ENCODE results near the gene RNF2. TPM values are rescaled to one million over a fixed set of nuclear protein-coding genes. Genes with fewer than 3 reads are reported as not detected.

Gene RNF2
- total RNA-seq, 1 experiment from 2014 or later, result 26.2 TPM

DNA sequence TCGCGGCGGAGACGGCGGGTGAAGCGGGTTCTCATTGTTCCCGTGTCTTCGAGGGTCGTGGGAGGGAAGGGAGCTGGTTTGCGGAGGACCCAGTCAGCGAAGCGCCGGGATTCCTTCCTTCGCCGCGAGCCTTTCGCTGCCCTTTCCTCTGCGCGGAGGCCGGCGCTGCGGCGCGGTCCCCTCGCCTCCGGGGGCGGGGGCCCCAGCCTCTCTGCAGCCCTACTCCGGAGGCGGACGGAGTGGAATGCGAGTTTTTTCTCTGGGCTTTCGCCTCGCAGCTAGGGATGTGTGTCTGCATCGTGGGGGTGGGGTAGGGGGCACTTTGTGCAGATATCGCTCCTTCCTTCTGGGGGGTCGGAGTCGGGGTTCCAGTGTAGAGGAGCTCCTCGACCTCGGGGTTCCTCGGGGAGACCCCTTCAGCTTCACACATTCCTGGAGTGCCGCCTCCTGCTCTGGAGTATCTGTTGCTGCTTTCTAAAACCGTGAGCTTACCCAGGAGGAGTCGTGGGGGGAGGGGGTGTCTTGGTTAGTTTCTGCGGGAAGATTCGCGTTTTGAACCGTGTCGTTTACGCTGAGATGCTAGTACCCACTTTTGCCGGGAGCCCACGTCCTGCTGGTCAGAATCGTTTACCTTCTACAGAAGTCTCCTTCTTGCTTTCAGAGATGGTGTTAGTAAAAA, 595 bp downstream of the RNF2 start:
- Histone ChIP-seq H3K4me1 (replicated peaks; ENCODE audit: insufficient read depth) (peaks cover 18% of the 10 kb centered on the region), H3F3A (ENCODE audit: insufficient read depth, low read depth) (peaks cover 33% of the 10 kb centered on the region; the same call in 1 of the 2 replicates), H4K20me1 (ENCODE audit: insufficient read depth) (peaks cover 29% of the 10 kb centered on the region), H3K36me3 (ENCODE audit: low read depth) (no peaks in the 10 kb centered on the region), H3K9me3 (ENCODE audit: insufficient read depth, low read depth) (no peaks in the 10 kb centered on the region), H2AFZ (peak overlapping the region; percentile 95), H3K79me2 (ENCODE audit: low read depth) (peaks cover 49% of the 10 kb centered on the region), H3K27ac (peak overlapping the region; percentile 63), H3K4me2 (peak overlapping the region; percentile 94), H3K4me3 (peak overlapping the region; percentile 71), H3K9me2 (ENCODE audit: insufficient read depth) (no peaks in the 10 kb centered on the region), H3K27me3 (ENCODE audit: insufficient read depth, low read depth) (no peaks in the 10 kb centered on the region)
- BruUV-seq (replicated peaks), result no TSS peak
- no peak for TF ChIP-seq EZH2 (IDR thresholded peaks at IDR 0.05; ENCODE audit: low read depth)
- intact Hi-C loops (cut with micrococcal nuclease; ENCODE audit: unreplicated experiment), result loop anchor here (2.0 kb wide), 1 partner anchor 111 kb away; the partner anchor contains the start of genes SWT1 and TRMT1L
- ChIA-PET POLR2A (ENCODE audit: unreplicated experiment) (no interaction called here), CTCF (interaction anchor here (0.6 to 0.7 kb wide), 3 partner anchors 47 to 311 kb away, joined by 6 to 15 read pairs (median 12); no protein-coding TSS in a partner anchor)
- peak in 1 of 2 experiments; percentile 24 for DNase-seq

- intact Hi-C loops (cut with micrococcal nuclease; ENCODE audit: unreplicated experiment), result loop anchor here (2.0 kb wide), 1 partner anchor 110 kb away; the partner anchor contains the start of genes SWT1 and TRMT1L
- Histone ChIP-seq H2AFZ (peak overlapping the region; percentile 95), H3K27me3 (ENCODE audit: insufficient read depth, low read depth) (no peaks in the 10 kb centered on the region), H3K4me3 (peak overlapping the region; percentile 71), H3K79me2 (ENCODE audit: low read depth) (peaks cover 55% of the 10 kb centered on the region), H3K27ac (no peak overlapping the region), H3K9me2 (ENCODE audit: insufficient read depth) (no peaks in the 10 kb centered on the region), H4K20me1 (ENCODE audit: insufficient read depth) (peaks cover 29% of the 10 kb centered on the region), H3K4me2 (peak overlapping the region; percentile 94), H3F3A (ENCODE audit: insufficient read depth, low read depth) (peaks cover 33% of the 10 kb centered on the region; the same call in 1 of the 2 replicates), H3K4me1 (replicated peaks; ENCODE audit: insufficient read depth) (peaks cover 18% of the 10 kb centered on the region), H3K36me3 (ENCODE audit: low read depth) (no peaks in the 10 kb centered on the region), H3K9me3 (ENCODE audit: insufficient read depth, low read depth) (no peaks in the 10 kb centered on the region)
- CTCF ChIA-PET, result interaction anchor here (1.1 kb wide), 1 partner anchor 10 kb away, joined by 3 read pairs; no protein-coding TSS in a partner anchor
- DNase-seq, result no peak
- TF ChIP-seq EZH2 (IDR thresholded peaks at IDR 0.05; ENCODE audit: low read depth) (no peak), CTCF (conservative IDR thresholded peaks at IDR 0.05) (no peak)
- POLR2A ChIA-PET (ENCODE audit: unreplicated experiment), result no interaction called here
- BruUV-seq (replicated peaks), result no TSS peak
Measured at GRCh38 chr1:185046668-185047067, 1.3 kb downstream of the RNF2 start.

- Histone ChIP-seq H2AFZ (no peak overlapping the region), H3K4me1 (replicated peaks; ENCODE audit: insufficient read depth) (peaks cover 18% of the 10 kb centered on the region), H3K4me2 (no peak overlapping the region), H4K20me1 (ENCODE audit: insufficient read depth) (peaks cover 39% of the 10 kb centered on the region), H3K9me2 (ENCODE audit: insufficient read depth) (no peaks in the 10 kb centered on the region), H3K9me3 (ENCODE audit: insufficient read depth, low read depth) (no peaks in the 10 kb centered on the region), H3K27me3 (ENCODE audit: insufficient read depth, low read depth) (no peaks in the 10 kb centered on the region), H3K36me3 (ENCODE audit: low read depth) (no peaks in the 10 kb centered on the region; the same call in 1 of the 2 replicates), H3F3A (ENCODE audit: insufficient read depth, low read depth) (peaks cover 17% of the 10 kb centered on the region; the same call in 1 of the 2 replicates), H3K79me2 (ENCODE audit: low read depth) (peaks cover 84% of the 10 kb centered on the region), H3K4me3 (no peak overlapping the region), H3K27ac (no peak overlapping the region)
- CTCF ChIA-PET, result no interaction called here
- no TSS peak for BruUV-seq (replicated peaks)
- TF ChIP-seq CTCF (conservative IDR thresholded peaks at IDR 0.05), result no peak
- no peak for TF ChIP-seq EZH2 (IDR thresholded peaks at IDR 0.05; ENCODE audit: low read depth)
- intact Hi-C loops (cut with micrococcal nuclease; ENCODE audit: unreplicated experiment), result no loop called here
- POLR2A ChIA-PET (ENCODE audit: unreplicated experiment), result no interaction called here
- DNase-seq, result no peak
Measured at GRCh38 chr1:185049670-185050069, 4.3 kb downstream of the RNF2 start.
